Activated T-cell treated with anti-CD3 and anti-CD28 coated beads for 4 hours (primary cell): ENCODE measurements around the gene ACTA1.
"Not testable (repeated sequence)": the region's sequence is repeated elsewhere in the genome, so short reads cannot be mapped to it uniquely, and the experiment has no call there.

Source experiments
- DNase-seq: peaks from one replicate; pipeline ENCODE4 v3.0.0-alpha.2; 2020

ACTA1 gene

DNA sequence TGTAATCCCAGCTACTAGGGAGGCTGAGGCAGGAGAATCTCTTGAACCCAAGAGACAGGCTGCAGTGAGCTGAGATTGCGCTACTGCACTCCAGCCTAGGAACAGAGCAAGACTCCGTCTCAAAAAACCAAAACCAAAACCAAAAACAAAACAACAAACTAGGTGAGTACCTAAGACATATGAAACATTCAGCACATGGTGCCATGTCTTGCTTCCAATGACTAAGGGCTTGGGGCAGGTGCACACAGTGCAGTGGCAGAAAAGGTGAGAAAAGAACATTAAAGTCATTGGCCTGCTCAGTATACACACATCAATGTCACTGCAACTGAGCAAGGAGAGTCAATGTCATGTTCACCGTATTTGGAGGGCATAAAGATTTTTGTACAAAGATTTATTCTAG is 4.1 kb upstream of the ACTA1 start:
- no peak for DNase-seq

- DNase-seq, result no peak
Measured at GRCh38 chr1:229437443-229437842, 3.5 kb upstream of the ACTA1 start.

GRCh38 chr1:229436201-229436600 is 2.3 kb upstream of the ACTA1 start:
- no peak for DNase-seq

DNA sequence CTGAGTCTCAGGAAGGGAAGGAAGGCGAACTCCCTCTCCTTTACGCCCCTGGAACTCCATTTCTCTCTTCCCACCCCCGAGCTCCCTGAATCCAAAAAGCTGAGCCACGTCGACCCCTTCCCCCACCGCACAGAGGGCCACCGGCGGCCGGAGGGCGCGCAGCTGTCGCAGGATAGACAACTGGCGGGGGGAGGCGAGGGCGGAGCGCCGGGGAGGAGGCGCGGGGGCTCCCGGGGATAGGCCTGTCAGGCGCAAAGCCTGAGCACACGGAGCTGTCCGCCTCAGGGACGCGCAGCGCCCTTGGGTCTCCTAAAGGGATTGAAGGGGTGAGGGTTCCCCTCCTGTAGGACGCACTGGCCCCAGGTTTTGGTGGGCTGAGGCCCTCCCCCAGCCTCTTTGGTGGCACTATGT is 752 bp upstream of the ACTA1 start:
- no peak for DNase-seq

- no peak for DNase-seq
Measured at GRCh38 chr1:229433364-229434004, 410 bp downstream of the ACTA1 start.

- DNase-seq, result no peak
Measured at GRCh38 chr1:229432905-229433304, 989 bp downstream of the ACTA1 start.

DNA sequence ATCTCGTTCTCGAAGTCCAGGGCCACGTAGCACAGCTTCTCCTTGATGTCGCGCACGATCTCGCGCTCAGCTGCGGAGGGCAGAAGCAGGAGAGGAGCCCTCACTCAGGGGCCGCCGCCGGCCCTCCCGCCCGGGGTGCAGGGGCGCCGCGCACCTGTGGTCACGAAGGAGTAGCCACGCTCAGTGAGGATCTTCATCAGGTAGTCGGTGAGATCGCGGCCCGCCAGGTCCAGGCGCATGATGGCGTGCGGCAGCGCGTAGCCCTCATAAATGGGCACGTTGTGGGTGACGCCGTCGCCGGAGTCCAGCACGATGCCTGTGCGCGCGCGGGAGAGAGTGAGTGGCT is 1.8 kb downstream of the ACTA1 start:
- no peak for DNase-seq

- DNase-seq, result no peak
Measured at GRCh38 chr1:229431284-229432115, 2.4 kb downstream of the ACTA1 start.

DNA sequence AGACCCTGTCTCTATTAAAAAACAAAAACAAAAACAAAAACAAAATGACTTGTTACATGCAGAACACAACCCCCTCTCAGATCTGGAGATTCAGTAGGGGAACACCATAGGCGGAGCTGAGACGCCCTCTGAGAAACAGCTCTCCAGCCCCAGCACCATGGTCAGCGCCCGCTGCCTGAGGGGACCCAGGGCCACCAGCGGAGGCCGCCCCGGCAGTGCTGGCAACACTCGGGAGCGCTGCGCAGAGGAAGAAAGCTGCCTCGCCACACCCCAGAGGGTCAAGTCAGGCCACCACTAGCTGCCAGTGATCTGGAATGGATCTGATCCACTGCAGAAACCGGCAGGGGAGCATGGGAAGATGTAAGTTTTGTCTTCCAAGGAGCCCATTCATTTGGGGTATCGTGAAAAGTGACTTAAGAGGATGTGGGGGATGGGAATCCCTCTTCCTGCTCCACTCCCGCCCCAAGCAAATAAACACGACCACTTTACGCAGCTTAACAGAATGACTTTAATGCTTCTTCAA is 3.1 kb downstream of the ACTA1 start:
- DNase-seq, result no peak

DNA sequence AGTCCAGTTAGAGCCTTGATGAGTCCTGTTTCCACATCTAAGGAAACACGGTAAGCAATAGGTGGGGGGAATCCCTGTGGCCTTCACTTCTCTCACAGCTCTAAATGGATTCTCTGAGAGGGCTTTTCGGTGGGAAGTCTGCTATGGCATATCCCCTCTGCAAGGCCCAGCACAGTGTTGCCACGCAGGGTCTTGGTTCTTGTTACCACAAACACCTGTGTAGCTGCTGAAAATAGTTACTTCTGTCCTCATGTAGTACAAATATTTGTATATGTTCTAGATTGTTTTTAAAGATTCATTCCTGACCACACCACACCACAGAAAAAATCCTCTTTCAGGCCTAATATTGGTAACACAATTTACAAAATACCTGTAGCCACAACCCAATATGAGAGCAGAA is 5.6 kb downstream of the ACTA1 start:
- no peak for DNase-seq

DNA sequence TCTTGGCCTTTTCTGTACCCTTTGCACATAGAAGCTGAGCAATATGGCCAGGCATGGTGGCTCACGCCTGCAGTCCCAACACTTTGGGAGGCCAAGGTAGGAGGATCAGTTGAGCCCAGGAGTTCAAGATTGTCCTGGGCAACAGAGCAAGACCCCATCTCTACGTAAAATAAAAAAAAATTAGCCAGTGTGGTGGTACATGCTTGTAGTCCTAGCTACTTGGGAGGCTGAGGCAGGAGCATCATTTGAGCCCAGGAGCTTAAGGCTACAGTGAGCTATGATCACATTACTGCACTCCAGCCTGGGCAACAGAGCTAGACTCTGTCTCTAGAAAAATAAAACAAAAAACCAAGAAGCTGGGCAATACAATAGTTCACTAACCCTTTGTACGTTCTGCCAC is 6.3 kb downstream of the ACTA1 start:
- DNase-seq, result no peak

DNA sequence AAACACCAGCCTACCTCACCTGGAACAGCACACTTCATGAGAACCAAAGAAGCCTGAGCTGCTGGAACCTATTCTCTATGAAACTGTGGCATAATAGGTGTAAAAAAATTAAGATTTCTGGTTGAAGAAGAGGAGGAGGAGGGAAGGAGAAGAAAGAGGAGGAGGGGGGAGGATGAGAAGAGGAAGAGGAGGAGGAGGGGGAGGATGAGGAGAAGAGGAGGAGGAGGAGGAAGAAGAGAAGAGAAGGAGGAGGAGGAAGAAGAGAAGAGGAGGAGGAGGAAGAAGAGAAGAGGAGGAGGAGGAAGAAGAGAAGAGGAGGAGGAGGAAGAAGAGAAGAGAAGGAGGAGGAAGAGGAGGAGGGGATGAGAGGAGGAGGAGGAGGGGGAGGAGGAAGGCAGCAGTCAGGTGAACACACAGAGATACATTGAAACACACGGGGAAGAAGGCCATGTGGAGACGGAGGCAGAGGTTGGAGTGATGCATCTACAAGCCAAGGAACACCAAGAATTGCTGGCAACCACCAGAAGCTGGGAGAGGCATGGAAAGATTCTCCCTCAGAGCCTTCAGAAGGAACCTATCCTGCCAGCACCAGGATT is 8.2 kb downstream of the ACTA1 start:
- DNase-seq, result no peak

- no peak for DNase-seq
Measured at GRCh38 chr1:229420765-229421164, 13.1 kb downstream of the ACTA1 start.

GRCh38 chr1:229420224-229420623 is 13.7 kb downstream of the ACTA1 start:
- DNase-seq, result no peak

- DNase-seq, result not testable (repeated sequence)
Measured at GRCh38 chr1:229418586-229418985, 15.3 kb downstream of the ACTA1 start.

DNA sequence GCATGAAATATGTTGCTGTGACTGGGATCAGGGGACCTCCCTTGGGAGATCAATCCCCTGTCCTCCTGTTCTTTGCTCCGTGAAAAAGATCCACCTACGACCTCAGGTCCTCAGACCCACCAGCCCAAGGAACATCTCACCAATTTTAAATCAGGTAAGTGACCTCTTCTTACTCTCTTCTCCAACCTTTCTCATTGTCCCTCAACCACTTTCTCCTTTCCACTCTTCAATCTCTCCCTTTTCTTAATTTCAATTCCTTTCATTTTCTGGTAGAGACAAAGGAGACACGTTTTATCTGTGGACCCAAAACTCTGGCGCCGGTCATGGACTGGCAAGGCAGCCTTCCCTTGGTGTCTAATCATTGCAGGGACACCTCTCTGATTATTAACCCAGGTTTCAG is 21.1 kb downstream of the ACTA1 start:
- DNase-seq, result not testable (repeated sequence)

GRCh38 chr1:229412056-229412455 is 21.8 kb downstream of the ACTA1 start:
- no peak for DNase-seq

GRCh38 chr1:229411434-229412055 is 22.3 kb downstream of the ACTA1 start:
- DNase-seq, result no peak

GRCh38 chr1:229410692-229411433 is 23.0 kb downstream of the ACTA1 start:
- no peak for DNase-seq

DNA sequence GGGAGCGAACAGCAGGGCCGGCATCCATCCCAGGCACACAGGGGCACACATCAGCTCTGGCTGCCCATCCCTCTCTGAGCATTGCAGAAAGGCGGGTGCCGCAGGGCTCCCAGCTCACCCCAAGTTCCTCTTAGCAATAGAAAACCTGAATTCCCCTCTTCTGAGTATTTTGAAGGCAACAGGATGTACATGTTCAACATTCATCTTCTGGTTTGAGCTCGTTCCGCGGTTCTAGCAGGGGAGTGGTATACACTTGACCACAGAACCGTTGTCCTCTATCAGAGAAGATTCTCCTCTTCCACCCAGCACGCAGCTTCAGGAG is 23.6 kb downstream of the ACTA1 start:
- no peak for DNase-seq

DNA sequence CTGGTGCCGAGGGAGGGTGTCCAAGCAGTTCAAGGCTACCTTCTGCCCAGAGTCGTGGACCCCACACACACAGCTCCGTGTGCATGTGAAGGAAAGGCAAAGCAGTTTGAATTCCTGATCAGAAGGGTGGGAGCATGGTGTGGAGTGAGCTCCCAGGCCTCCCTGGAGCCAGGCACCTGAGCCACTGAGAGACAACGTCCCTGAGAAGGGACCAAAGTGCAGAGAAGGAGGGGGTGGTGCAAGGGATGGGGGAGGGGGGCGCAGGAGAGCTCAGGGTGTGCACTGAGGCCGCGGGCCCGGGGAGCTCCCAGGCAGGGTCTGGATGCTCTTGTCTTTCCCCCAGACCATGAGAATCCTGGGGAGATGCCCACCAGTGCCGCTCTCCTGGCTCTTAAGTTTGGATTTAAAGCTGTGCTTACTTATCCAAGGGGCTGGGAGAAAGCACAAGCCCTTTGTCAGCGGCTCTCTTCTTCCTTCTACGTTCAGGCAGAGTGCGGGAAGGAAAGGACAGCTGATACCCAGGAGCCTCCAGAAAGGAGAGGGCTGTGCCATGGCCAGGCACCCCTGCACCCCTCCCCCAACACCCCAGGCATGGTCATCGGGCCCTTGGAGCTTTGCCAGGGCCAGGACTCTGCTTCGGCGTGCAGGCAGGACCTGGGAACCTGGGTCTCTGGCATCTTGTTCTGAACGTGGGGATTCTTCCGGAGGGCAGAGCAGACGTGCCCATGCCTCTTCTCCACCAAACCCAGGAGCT is 24.1 kb downstream of the ACTA1 start:
- no peak for DNase-seq

DNA sequence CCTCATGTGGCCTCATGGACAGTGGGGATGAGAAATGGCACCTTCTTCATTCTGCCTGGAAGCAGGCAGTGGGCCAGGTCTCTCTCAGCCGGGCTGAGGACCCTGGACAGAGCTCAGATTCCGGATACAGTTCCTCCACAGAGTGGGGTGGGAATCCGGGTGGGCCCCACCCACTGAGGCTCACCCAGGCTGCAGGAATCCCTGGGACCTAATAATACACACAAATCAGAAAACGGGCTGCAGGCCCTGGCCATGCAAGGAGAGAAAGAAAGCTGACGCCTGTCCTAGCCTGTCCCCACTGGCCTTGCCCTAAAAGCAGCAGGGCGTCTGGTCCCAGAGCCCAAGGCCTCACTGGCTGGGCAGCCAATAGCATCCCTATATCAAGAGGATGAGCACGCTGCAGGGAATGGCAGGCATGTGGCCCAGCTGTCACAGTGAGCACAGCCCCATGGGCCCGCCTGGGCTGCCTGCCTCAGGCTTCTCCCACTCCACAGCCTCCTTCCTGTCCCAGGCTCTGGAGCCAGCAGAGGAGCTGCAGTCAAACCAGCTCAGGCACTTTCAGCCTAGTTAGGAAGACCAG is 25.3 kb downstream of the ACTA1 start:
- DNase-seq, result no peak
